ENCODE data around the gene LRRN2.
"Not testable (repeated sequence)": the region's sequence is repeated elsewhere in the genome, so short reads cannot be mapped to it uniquely, and the experiment has no call there.

LRRN2 gene

GRCh38 chr1:204633665-204634064 is 51.9 kb downstream of the LRRN2 start:
- no peak for DNase-seq (ENCODE audit: low read depth in 2 of 3, low spot score in 2 of 3)

- no peak for DNase-seq (ENCODE audit: low read depth in 2 of 3, low spot score in 2 of 3)
Measured at GRCh38 chr1:204630132-204630905, 55.2 kb downstream of the LRRN2 start.

- not testable (repeated sequence) for DNase-seq (ENCODE audit: low read depth in 2 of 3, low spot score in 2 of 3)
Measured at GRCh38 chr1:204629459-204629858, 56.1 kb downstream of the LRRN2 start.

GRCh38 chr1:204628868-204629267 is 56.7 kb downstream of the LRRN2 start:
- DNase-seq (ENCODE audit: low read depth in 2 of 3, low spot score in 2 of 3) = no peak

GRCh38 chr1:204627436-204627835 is 58.1 kb downstream of the LRRN2 start:
- DNase-seq (ENCODE audit: low read depth in 2 of 3, low spot score in 2 of 3) = no peak

- DNase-seq (ENCODE audit: low read depth in 2 of 3, low spot score in 2 of 3) = no peak
Measured at GRCh38 chr1:204626381-204626780, 59.2 kb downstream of the LRRN2 start.

GRCh38 chr1:204624631-204625216 is 60.8 kb downstream of the LRRN2 start:
- DNase-seq (ENCODE audit: low read depth in 2 of 3, low spot score in 2 of 3) = no peak

GRCh38 chr1:204623894-204624361 is 61.6 kb downstream of the LRRN2 start:
- DNase-seq (ENCODE audit: low read depth in 2 of 3, low spot score in 2 of 3) = no peak

- no peak for DNase-seq (ENCODE audit: low read depth in 2 of 3, low spot score in 2 of 3)
Measured at GRCh38 chr1:204623365-204623893, 62.1 kb downstream of the LRRN2 start.

GRCh38 chr1:204621996-204622395 is 63.5 kb downstream of the LRRN2 start:
- DNase-seq (ENCODE audit: low read depth in 2 of 3, low spot score in 2 of 3) = no peak

GRCh38 chr1:204621396-204621795 is 64.1 kb downstream of the LRRN2 start:
- DNase-seq (ENCODE audit: low read depth in 2 of 3, low spot score in 2 of 3) = no peak

GRCh38 chr1:204619721-204620120 is 65.8 kb downstream of the LRRN2 start:
- DNase-seq (ENCODE audit: low read depth in 2 of 3, low spot score in 2 of 3) = no peak

- no peak for DNase-seq (ENCODE audit: low read depth in 2 of 3, low spot score in 2 of 3)
Measured at GRCh38 chr1:204618148-204618760, 67.3 kb downstream of the LRRN2 start.

GRCh38 chr1:204617256-204618147 is 68.0 kb downstream of the LRRN2 start:
- DNase-seq (ENCODE audit: low read depth in 2 of 3, low spot score in 2 of 3) = no peak

- no peak for DNase-seq (ENCODE audit: low read depth in 2 of 3, low spot score in 2 of 3)
Measured at GRCh38 chr1:204616641-204617040, 68.9 kb downstream of the LRRN2 start.

- no peak for DNase-seq (ENCODE audit: low read depth in 2 of 3, low spot score in 2 of 3)
Measured at GRCh38 chr1:204615881-204616280, 69.7 kb downstream of the LRRN2 start.

- no peak for DNase-seq (ENCODE audit: low read depth in 2 of 3, low spot score in 2 of 3)
Measured at GRCh38 chr1:204613636-204614035, 71.9 kb downstream of the LRRN2 start.

- no peak for DNase-seq (ENCODE audit: low read depth in 2 of 3, low spot score in 2 of 3)
Measured at GRCh38 chr1:204612326-204612725, 73.2 kb downstream of the LRRN2 start.

- DNase-seq (ENCODE audit: low read depth in 2 of 3, low spot score in 2 of 3) = no peak
Measured at GRCh38 chr1:204611036-204611435, 74.5 kb downstream of the LRRN2 start.

GRCh38 chr1:204607910-204608309 is 77.6 kb downstream of the LRRN2 start:
- DNase-seq (ENCODE audit: low read depth in 2 of 3, low spot score in 2 of 3) = no peak

- DNase-seq (ENCODE audit: low read depth in 2 of 3, low spot score in 2 of 3) = no peak
Measured at GRCh38 chr1:204605791-204606190, 79.7 kb downstream of the LRRN2 start.
